Suprapubic skin (tissue), 2 donors: ENCODE data around the gene UQCR11.

Experiments
- EP300 ChIP-seq: sonication (generic); formaldehyde crosslinking; IDR thresholded peaks from one replicate; pipeline ENCODE4 v1.6.1; 2017; ENCODE audit warnings: antibody characterized with exemption
- POLR2A ChIP-seq, 2 donors: fragments of 450-650 bp; IDR thresholded peaks; one replicate each; pipeline ENCODE4 v1.6.1; 2017; ENCODE audit warnings: antibody characterized with exemption in 2 of 2, mild to moderate bottlenecking in 2 of 2, moderate library complexity in 2 of 2

DNA sequence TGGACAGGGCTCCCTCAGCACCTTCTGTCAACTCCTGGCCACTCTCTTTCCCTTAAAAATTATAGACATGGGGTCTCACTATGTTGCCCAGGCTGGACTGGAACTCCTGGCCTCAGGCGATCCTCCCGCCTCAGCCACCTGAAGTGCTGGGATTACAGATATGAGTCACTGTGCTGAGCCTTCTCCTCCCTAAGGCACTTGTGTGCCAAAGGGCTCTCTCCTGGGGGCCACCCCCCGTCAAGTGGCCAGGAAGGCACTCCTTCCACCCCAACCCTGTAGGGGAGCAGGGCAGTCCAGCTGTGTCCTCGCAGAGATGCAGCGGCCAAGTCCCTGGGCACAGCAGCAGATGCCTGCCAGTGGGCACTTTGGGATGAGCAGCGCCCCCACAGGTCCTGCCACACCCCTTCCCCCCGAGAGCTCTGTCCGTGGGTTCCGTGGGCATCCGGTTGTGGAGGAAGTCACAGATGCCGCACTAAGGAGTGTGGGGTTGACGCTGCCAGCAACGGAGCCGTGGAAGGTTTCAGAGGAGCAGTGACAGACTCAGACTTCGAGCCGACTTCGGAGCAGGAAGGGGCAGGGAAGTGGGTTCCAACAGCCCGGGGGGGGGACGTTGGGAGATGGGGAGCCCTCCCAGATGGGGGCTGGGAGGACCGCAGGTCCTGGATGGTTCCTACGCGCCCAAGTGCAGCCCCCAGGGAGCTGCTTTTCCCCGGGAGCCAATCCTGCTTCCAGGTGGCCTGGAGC is 3.3 kb upstream of the UQCR11 start:
- TF ChIP-seq EP300 (no peak), POLR2A (IDR thresholded peaks at IDR 0.05) (no peak)
